ENCODE results near the gene CNOT4.
"Not testable (repeated sequence)": the region's sequence is repeated elsewhere in the genome, so short reads cannot be mapped to it uniquely, and the experiment has no call there.

Gene CNOT4

DNA sequence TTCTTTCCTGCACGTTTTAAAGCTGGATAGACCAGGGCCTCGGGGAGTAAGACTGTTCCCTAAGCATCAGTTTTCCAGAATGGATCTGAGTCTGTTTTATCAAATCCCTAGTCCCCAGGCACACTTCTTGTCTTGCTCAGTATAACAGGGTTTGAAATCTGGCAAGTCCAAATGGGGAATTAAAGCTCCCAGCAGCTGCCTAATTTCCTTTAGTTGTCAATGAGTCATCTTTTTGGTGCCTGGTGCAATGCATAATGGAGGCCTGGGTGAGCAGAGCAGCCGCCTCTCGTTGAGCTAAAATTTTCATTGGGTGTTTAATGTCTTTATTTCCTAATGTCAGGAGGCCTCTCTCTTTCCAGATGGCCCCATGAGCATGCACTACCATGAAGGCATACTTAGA, 188.3 kb downstream of the CNOT4 start:
- no peak for DNase-seq (ENCODE audit: extremely low read depth, low read depth)
- TF ChIP-seq, protein P1, sequence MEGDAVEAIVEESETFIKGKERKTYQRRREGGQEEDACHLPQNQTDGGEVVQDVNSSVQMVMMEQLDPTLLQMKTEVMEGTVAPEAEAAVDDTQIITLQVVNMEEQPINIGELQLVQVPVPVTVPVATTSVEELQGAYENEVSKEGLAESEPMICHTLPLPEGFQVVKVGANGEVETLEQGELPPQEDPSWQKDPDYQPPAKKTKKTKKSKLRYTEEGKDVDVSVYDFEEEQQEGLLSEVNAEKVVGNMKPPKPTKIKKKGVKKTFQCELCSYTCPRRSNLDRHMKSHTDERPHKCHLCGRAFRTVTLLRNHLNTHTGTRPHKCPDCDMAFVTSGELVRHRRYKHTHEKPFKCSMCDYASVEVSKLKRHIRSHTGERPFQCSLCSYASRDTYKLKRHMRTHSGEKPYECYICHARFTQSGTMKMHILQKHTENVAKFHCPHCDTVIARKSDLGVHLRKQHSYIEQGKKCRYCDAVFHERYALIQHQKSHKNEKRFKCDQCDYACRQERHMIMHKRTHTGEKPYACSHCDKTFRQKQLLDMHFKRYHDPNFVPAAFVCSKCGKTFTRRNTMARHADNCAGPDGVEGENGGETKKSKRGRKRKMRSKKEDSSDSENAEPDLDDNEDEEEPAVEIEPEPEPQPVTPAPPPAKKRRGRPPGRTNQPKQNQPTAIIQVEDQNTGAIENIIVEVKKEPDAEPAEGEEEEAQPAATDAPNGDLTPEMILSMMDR (IDR thresholded peaks at IDR 0.05; ENCODE audit: low read depth, low read length), result no peak

DNA sequence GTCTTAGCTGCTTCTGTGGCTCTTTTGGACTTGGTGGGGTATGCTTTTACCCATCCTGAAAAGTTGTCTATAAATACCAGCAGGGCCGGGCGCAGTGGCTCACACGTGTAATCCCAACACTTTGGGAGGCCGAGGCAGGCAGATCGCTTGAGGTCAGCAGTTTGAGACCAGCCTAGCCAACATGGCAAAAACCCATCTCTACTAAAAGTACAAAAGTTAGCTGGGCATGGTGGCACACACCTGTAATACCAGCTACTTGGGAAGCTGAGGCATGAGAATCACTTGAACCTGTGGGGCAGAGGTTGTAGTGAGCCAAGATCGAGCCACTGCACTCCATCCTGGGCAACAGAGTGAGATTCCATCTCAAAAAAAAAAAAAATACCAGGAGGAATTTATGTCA, 188.9 kb downstream of the CNOT4 start:
- DNase-seq (ENCODE audit: extremely low read depth, low read depth), result not testable (repeated sequence)

DNA sequence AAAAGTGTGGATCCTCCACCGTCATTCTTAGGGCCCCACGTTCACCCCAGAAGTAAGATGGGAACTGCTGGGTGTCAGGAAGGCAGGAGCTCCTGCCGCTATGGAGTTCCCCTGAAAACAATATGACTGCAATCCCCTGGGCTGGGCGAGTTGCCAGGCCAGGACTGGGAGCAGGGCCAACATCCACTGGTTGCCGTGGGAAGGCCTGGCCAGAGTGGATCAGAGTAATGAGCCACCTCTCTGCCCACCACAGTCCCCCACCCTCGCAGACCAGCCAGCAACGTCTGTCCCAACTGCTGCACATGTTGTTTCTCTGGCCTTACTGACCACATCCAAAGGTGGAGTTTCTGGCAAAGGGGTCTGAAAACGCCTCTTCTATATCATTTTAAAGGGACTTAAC, 189.6 kb downstream of the CNOT4 start:
- TF ChIP-seq, protein P1 (IDR thresholded peaks at IDR 0.05; ENCODE audit: low read depth, low read length), result no peak
- peak; percentile 27 for DNase-seq (ENCODE audit: extremely low read depth, low read depth)

DNA sequence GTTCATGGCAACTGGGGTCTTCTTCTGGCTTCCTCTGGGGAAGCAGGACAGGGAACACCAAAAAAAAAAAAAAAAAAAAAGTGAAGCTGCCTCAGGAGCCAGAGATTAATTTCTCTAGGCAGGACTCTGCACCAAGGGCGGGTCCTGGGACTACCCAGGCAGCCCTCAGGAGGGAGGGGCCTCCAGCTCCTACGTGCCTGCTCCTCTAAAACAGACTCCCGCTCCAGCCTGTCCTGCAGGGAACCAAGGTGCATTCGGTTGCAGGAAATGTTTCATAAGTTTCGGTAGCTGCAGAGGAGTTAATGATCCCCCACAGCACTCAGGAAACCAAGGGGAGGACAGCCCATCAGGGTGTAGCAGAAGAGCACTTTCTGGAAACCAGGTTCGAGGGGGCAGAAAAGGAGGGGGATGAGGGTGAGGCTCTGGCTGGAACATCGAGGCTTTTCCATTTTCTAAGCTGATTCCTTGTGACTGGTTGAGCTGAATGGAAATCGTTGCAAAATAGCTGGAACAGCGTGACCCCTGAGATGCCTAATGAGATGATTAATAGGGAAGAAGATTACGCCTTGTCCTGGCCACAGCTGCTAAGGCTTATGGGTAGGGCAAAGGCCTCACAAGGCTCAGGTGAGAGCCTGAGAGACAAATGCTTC, 192.1 kb downstream of the CNOT4 start:
- DNase-seq (ENCODE audit: extremely low read depth, low read depth), result no peak
- TF ChIP-seq, protein P1 (IDR thresholded peaks at IDR 0.05; ENCODE audit: low read depth, low read length), result no peak

DNA sequence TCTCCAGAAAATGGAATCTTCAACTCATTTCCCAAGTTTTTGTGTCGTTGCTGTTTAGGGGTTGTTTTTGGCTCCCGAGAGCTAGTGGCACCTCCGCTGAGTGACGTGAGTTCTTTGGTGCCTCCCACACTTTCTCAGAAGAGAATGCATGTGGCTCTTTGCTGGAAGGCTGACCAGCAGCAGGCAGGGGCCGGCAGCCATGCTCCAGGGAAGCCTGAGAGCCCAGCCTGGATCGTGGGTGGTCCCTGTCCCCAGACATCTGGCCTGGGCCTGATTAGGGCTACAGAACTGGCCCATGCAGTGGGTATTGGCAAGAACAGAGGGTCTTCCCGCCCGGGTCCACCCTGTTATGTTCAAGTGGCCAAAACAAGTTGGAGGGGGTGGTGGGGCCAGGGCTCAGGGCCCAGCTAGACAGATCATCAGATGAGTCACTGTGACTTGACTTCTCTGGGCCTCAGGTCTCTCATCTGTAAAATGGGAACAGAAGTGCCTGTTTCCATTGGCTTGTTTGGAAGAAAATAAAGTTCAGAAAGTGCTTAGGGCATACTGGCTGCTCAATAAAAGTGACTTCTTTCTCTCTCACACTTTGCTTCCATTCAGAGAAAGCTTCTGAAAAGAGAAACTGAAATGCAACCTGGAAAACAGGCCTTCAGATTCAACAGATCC, 193.1 kb downstream of the CNOT4 start:
- TF ChIP-seq, protein P1 (IDR thresholded peaks at IDR 0.05; ENCODE audit: low read depth, low read length), result no peak

DNA sequence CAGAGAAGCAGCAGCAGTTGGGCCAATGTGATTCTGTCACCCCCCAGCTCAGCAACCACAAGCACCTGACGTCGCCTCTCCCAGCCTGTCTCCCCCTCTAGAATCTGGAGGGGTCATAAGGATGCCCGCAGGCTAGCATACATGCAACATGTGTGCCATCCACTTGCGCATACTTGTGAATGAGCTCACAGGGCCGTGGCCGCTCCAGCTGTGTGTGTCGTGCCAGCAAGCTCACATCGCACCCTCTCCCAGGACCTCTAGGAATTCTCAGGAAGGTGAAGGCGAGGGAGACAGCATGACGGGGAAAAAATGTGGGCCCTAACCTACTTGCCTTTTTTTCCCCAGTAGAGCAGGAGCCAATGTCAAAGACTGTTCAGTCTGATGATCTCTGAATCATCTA, 195.9 kb downstream of the CNOT4 start:
- TF ChIP-seq, protein P1 (IDR thresholded peaks at IDR 0.05; ENCODE audit: low read depth, low read length), result no peak
- no peak for DNase-seq (ENCODE audit: extremely low read depth, low read depth)

More for the DNA sequence above, 193.1 kb downstream of the CNOT4 start:
- no peak for DNase-seq (ENCODE audit: extremely low read depth, low read depth)

Data from AG09319 (cell line).